ENCODE measurements around the gene TBC1D19. TPM values are rescaled to one million over a fixed set of nuclear protein-coding genes. Genes with fewer than 3 reads are reported as not detected.

The TBC1D19 gene
- total and polyA plus RNA-seq, 4 donors, result 1.2 to 5.8 (median 2.2) TPM

- 80% methylated on average over 2 of the region's 2 CpGs for WGBS
- Histone ChIP-seq H3K27me3 (ENCODE audit: control insufficient read depth in 4 of 4, insufficient read depth in 4 of 4, low read length in 3 of 4) (no peaks in the 10 kb centered on the region), H3K36me3 (ENCODE audit: control insufficient read depth in 4 of 4, insufficient read depth in 3 of 4, low read depth in 1 of 4, low read length in 3 of 4) (no peaks in the 10 kb centered on the region), H3K4me3 (ENCODE audit: low read depth in 1 of 3, low read length in 3 of 3) (no peak overlapping the region), H3K27ac (ENCODE audit: low read depth in 1 of 2, low read length in 2 of 2) (no peak overlapping the region), H3K4me1 (ENCODE audit: control insufficient read depth in 4 of 4, insufficient read depth in 4 of 4, low read length in 3 of 4) (no peaks in the 10 kb centered on the region), H3K9ac (ENCODE audit: low read depth in 1 of 2, low read length in 2 of 2) (no peak overlapping the region), H3K9me3 (ENCODE audit: control insufficient read depth in 4 of 4, low read length in 3 of 4) (no peaks in the 10 kb centered on the region)
- no peak for DNase-seq (ENCODE audit: low spot score)
- TF ChIP-seq HNF4G (IDR thresholded peaks at IDR 0.05), result no peak
- no peak for TF ChIP-seq REST (IDR thresholded peaks at IDR 0.05)
- TF ChIP-seq FOXA1 (IDR thresholded peaks at IDR 0.05), result no peak
- TF ChIP-seq FOXA2 (IDR thresholded peaks at IDR 0.05), result no peak
- no peak for TF ChIP-seq RXRA (IDR thresholded peaks at IDR 0.05)
Observed at GRCh38 chr4:26607776-26608175, 23.9 kb downstream of the TBC1D19 start.

GRCh38 chr4:26609391-26609790 lies 25.5 kb downstream of the TBC1D19 start:
- Histone ChIP-seq H3K4me1 (ENCODE audit: control insufficient read depth in 4 of 4, insufficient read depth in 4 of 4, low read length in 3 of 4) (no peaks in the 10 kb centered on the region), H3K9ac (ENCODE audit: low read depth in 1 of 2, low read length in 2 of 2) (no peak overlapping the region), H3K4me3 (ENCODE audit: low read depth in 1 of 3, low read length in 3 of 3) (no peak overlapping the region), H3K36me3 (ENCODE audit: control insufficient read depth in 4 of 4, insufficient read depth in 3 of 4, low read depth in 1 of 4, low read length in 3 of 4) (no peaks in the 10 kb centered on the region), H3K27me3 (ENCODE audit: control insufficient read depth in 4 of 4, insufficient read depth in 4 of 4, low read length in 3 of 4) (no peaks in the 10 kb centered on the region), H3K27ac (ENCODE audit: low read depth in 1 of 2, low read length in 2 of 2) (no peak overlapping the region), H3K9me3 (ENCODE audit: control insufficient read depth in 4 of 4, low read length in 3 of 4) (no peaks in the 10 kb centered on the region)
- no peak for DNase-seq (ENCODE audit: low spot score)
- TF ChIP-seq MAX (IDR thresholded peaks at IDR 0.05), result no peak
- no peak for TF ChIP-seq ATF3 (IDR thresholded peaks at IDR 0.05)
- TF ChIP-seq NR2F2 (IDR thresholded peaks at IDR 0.05), result no peak
- TF ChIP-seq JUND (IDR thresholded peaks at IDR 0.05), result no peak
- no peak for TF ChIP-seq CTCF (IDR thresholded peaks at IDR 0.05; ENCODE audit: low read depth, low read length, missing input control)
- no peak for TF ChIP-seq RAD21 (IDR thresholded peaks at IDR 0.05)
- TF ChIP-seq SP1 (IDR thresholded peaks at IDR 0.05), result no peak
- TF ChIP-seq FOXA2 (IDR thresholded peaks at IDR 0.05), result no peak
- no peak for TF ChIP-seq EGR1 (IDR thresholded peaks at IDR 0.05; ENCODE audit: low read depth in 2 of 2)
- no peak for TF ChIP-seq FOXA1 (IDR thresholded peaks at IDR 0.05)

- no peak for TF ChIP-seq MAX (IDR thresholded peaks at IDR 0.05)
- no peak for TF ChIP-seq HNF4G (IDR thresholded peaks at IDR 0.05)
- TF ChIP-seq FOXA2 (IDR thresholded peaks at IDR 0.05), result no peak
- TF ChIP-seq HNF4A (conservative IDR thresholded peaks at IDR 0.05), result no peak
- no peak for TF ChIP-seq EGR1 (IDR thresholded peaks at IDR 0.05; ENCODE audit: low read depth in 2 of 2)
- DNase-seq (ENCODE audit: low spot score), result no peak
- Histone ChIP-seq H3K27ac (ENCODE audit: low read depth in 1 of 2, low read length in 2 of 2) (no peak overlapping the region), H3K9ac (ENCODE audit: low read depth in 1 of 2, low read length in 2 of 2) (no peak overlapping the region), H3K36me3 (ENCODE audit: control insufficient read depth in 4 of 4, insufficient read depth in 3 of 4, low read depth in 1 of 4, low read length in 3 of 4) (no peaks in the 10 kb centered on the region), H3K9me3 (ENCODE audit: control insufficient read depth in 4 of 4, low read length in 3 of 4) (no peaks in the 10 kb centered on the region), H3K27me3 (ENCODE audit: control insufficient read depth in 4 of 4, insufficient read depth in 4 of 4, low read length in 3 of 4) (no peaks in the 10 kb centered on the region), H3K4me3 (ENCODE audit: low read depth in 1 of 3, low read length in 3 of 3) (no peak overlapping the region), H3K4me1 (ENCODE audit: control insufficient read depth in 4 of 4, insufficient read depth in 4 of 4, low read length in 3 of 4) (no peaks in the 10 kb centered on the region)
- 98% methylated on average over 2 of the region's 2 CpGs for WGBS
Observed at GRCh38 chr4:26609868-26610267, 26.0 kb downstream of the TBC1D19 start.

All from liver (tissue), 9 donors.